Stromal cell of bone marrow (primary cell): ENCODE measurements around the gene CCR2.

Source experiments
- DNase-seq: peaks from one replicate; pipeline ENCODE4 v3.0.0-alpha.2; 2012; ENCODE audit warnings: low read depth

The CCR2 gene

DNA sequence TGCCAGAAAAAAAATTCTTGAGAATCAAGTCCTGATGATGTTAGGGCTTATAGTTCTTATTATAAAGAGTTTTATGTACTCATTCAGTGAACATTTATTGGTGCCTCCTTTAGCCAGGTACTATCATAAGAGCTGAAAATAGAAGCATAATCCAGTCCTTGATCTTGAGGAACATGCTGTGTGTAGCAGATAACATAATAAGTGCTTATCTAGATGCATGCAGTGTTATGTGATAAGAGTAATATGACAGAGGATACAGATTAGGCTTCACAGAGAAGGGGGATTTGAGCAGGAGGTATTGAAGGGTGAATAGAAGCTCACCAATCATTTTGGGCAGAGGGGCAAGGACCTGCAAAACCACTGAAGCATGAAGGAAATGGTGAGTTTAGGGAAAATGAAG, 1.1 kb downstream of the CCR2 start:
- DNase-seq: no peak

DNA sequence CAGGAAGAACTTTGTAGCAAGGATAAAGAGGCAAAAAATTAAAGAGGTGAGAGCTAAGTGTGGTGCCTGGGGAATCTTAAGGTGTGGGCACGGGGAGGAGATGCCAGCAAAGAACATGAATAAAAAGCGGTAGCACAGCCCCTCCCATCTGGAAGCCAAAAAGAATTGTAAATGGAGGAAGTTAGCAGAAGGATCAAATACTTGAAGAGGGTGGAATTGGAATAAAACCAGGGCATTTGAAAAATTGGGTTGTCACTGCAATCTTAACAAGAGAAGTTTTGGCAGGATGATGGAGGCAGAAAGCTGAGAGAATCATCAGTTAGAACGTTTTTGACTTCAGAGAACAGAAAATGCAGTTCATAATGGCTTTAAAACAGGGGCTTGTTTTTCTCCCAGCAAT, 2.4 kb downstream of the CCR2 start:
- no peak for DNase-seq

DNA sequence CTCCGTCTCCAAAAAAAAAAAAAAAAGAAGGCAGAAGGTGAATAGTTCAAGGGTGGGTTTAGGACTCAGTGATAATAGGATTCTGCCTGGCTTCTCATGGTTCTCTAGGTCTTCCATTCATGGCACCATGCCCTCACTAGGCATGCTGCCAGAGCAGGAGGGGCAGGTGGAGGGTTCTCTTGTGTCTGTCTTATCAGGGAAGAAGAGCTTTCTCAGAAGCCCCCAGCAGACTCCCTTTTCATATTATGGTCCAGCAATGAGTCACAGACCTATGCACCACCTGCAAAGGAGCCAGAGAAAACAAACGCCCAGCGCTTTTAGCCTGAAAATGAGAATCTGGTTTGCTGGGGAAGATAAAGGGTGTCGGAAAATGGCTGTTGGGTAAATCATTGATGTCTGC, 3.0 kb downstream of the CCR2 start:
- DNase-seq: no peak

DNA sequence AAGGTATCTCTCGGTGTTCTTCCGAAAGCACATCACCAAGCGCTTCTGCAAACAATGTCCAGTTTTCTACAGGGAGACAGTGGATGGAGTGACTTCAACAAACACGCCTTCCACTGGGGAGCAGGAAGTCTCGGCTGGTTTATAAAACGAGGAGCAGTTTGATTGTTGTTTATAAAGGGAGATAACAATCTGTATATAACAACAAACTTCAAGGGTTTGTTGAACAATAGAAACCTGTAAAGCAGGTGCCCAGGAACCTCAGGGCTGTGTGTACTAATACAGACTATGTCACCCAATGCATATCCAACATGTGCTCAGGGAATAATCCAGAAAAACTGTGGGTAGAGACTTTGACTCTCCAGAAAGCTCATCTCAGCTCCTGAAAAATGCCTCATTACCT, 4.6 kb downstream of the CCR2 start:
- DNase-seq: no peak

DNA sequence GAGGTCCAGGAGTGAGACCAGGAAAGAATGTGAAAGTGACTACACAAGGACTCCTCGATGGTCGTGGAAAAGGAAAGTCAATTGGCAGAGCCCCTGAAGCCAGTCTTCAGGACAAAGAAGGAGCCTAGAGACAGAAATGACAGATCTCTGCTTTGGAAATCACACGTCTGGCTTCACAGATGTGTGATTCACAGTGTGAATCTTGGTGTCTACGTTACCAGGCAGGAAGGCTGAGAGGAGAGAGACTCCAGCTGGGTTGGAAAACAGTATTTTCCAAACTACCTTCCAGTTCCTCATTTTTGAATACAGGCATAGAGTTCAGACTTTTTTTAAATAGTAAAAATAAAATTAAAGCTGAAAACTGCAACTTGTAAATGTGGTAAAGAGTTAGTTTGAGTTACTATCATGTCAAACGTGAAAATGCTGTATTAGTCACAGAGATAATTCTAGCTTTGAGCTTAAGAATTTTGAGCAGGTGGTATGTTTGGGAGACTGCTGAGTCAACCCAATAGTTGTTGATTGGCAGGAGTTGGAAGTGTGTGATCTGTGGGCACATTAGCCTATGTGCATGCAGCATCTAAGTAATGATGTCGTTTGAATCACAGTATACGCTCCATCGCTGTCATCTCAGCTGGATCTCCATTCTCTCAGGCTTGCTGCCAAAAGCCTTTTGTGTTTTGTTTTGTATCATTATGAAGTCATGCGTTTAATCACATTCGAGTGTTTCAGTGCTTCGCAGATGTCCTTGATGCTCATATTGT, 6.0 kb downstream of the CCR2 start:
- no peak for DNase-seq

DNA sequence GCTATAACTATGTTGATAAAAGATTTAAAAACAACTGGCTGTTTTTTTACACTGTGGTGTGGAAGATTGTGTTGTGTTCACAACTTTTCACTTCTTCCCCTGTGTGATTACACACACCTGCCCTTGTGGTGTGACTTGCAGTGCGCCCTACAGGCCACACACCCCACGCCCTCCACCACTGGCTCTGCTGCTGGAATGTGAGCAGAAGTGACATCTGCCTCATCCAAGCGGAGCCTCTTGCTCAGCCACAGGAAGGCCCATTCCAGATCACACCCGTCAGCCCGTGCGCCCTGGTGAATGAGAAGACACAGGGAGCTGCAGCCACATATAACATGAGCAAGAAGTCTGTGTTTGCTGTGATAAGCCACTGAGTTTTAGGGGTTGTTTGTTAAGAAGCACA, 7.0 kb downstream of the CCR2 start:
- DNase-seq: no peak

DNA sequence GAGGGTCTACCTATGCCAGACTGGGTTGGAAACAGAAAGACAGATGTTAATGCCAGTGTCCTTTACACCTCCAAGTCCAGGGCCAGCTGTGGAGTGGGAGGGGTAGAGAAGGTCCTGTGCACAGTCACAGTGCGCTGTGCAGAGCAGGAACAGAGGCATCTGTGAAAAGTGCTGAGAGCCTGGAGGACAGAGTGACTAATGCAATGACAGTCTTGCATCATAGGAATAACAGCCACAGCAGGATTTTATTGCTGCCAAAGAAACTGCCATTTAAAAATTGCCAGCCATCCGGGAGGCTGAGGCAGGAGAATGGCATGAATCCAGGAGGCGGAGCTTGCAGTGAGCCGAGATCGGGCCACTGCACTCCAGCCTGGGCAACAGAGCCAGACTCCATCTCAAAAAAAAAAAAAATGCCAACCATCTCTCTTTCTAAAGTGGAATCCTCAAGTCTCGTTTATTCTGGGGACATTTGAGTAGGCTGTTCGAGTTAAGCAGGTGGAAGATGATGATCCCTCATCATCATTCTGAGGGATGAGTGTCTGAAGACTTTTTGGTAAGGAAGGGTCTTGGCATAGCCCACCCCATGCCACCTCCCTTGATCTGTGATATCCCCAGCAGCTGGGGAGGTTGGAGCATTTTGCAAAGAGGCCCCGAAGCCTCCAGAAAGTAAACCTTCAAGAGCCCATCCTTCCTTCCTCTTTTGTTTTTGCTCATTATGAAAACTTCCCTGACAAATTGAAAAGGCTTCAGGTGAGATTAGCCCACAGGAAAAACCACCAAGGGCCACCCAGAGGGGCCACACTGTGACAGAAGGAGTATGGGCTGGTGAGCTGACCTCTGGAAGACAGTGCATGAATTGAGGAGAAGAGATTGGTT, 7.7 kb downstream of the CCR2 start:
- no peak for DNase-seq

DNA sequence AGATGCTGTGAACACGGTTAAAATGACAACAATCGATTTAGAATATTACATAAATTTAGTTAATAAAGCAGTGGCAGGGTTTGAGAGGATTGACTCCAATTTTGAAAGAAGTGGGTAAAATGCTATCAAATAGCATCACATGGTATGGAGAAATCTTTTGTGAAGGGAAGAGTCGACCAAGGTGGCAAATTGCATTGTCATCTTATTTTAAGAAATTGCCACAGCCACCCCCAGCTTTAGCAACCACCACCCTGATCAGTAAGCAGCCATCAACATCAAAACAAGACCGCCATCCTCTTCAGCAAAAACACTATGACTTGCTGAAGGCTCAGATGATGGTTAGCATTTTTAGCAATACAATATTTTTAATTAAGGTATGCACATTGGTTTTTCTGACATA, 11.1 kb downstream of the CCR2 start:
- no peak for DNase-seq

DNA sequence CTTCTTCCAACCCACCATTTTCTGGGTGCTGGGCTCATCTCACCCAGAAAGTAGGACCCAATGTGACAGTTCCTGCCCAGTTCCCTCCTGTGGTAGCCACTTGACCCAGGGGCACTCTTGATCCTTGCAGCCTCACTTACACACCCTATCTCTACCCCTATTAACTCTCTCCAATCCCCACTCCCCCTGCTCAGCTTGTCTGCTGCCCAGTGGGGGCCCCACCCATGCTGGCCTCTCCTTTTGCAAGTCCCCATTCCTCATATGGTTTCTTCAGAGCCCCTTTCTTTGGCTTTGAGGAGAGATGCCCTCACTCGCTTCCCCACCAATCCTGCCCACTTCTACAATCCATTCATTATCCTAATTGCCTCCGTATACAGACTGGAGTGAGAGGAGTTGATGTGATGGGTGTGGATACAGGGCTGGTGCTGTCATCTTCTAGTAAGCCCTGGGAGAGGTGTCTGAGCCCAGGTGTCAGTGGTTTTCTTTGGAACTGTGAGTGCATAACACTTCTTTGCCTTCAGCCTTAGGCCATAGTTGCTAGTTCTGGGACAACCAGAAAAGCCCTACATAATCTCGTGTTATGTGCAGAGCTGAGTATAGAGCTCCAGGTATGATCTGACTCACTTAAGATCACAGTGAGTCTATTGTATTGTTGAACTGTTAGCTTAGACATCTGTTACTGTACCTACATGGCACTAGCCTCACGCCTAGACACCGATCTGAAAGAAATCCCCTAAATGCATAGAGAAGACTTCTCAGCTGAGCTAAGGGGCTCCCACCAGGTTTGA, 12.0 kb downstream of the CCR2 start:
- no peak for DNase-seq

DNA sequence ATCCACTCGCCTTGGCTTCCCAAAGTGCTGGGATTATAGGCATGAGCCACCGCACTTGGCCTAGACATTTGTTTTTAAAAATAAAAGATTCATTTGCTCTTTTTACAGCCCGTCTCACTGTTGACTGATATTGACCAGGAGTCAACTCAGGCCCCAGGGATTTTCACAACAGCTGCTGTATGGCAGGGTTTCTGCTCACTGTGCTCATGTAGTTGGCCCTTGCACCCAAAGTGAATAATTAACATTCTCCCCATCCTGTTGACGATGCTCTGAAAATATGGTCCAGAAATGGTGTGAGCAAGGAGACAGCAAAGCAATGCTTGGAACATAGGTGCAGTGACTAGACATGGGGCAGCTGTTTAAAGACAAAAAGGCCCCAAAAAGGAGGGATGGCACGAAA, 13.9 kb downstream of the CCR2 start:
- no peak for DNase-seq

DNA sequence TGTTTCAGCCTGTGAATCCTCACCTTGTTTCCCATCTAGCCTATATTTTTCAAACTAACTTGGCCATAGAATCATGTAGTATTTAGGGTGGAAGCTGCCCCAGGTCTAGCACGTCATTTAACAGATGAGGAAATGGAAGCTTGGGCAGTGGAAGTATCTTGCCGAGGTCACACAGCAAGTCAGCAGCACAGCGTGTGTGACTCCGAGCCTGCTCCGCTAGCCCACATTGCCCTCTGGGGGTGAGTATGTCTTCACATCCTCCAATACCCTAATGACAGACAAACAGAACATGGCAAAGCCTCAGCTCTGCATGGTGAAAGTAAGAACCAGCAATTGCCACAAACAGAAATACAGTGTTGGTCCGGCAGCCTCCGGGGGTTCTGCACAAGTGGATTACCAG, 14.7 kb downstream of the CCR2 start:
- DNase-seq: peak; percentile 18

DNA sequence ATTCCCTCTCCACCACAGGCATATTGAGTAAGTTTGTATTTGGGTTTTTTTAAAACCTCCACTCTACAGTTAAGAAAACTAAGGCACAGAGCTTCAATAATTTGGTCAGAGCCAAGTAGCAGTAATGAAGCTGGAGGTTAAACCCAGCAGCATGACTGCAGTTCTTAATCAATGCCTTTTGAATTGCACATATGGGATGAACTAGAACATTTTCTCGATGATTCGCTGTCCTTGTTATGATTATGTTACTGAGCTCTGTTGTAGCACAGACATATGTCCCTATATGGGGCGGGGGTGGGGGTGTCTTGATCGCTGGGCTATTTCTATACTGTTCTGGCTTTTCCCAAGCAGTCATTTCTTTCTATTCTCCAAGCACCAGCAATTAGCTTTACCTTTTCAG, 15.2 kb downstream of the CCR2 start:
- DNase-seq: no peak

DNA sequence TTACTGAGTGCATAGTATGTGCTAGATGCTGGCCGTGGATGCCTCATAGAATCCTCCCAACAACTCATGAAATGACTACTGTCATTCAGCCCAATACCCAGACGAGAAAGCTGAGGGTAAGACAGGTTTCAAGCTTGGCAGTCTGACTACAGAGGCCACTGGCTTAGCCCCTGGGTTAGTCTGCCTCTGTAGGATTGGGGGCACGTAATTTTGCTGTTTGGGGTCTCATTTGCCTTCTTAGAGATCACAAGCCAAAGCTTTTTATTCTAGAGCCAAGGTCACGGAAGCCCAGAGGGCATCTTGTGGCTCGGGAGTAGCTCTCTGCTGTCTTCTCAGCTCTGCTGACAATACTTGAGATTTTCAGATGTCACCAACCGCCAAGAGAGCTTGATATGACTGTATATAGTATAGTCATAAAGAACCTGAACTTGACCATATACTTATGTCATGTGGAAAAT, 15.8 kb downstream of the CCR2 start:
- DNase-seq: no peak

DNA sequence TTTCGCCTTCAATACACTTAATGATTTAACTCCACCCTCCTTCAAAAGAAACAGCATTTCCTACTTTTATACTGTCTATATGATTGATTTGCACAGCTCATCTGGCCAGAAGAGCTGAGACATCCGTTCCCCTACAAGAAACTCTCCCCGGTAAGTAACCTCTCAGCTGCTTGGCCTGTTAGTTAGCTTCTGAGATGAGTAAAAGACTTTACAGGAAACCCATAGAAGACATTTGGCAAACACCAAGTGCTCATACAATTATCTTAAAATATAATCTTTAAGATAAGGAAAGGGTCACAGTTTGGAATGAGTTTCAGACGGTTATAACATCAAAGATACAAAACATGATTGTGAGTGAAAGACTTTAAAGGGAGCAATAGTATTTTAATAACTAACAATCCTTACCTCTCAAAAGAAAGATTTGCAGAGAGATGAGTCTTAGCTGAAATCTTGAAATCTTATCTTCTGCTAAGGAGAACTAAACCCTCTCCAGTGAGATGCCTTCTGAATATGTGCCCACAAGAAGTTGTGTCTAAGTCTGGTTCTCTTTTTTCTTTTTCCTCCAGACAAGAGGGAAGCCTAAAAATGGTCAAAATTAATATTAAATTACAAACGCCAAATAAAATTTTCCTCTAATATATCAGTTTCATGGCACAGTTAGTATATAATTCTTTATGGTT, 17.1 kb downstream of the CCR2 start, which contains the start of gene CCR5:
Gene CCR5 (plus strand): TSS at position 108 of the 680 bp plus-strand sequence. CDS start 1,957 bp downstream, outside the sequence.
- no peak for DNase-seq

DNA sequence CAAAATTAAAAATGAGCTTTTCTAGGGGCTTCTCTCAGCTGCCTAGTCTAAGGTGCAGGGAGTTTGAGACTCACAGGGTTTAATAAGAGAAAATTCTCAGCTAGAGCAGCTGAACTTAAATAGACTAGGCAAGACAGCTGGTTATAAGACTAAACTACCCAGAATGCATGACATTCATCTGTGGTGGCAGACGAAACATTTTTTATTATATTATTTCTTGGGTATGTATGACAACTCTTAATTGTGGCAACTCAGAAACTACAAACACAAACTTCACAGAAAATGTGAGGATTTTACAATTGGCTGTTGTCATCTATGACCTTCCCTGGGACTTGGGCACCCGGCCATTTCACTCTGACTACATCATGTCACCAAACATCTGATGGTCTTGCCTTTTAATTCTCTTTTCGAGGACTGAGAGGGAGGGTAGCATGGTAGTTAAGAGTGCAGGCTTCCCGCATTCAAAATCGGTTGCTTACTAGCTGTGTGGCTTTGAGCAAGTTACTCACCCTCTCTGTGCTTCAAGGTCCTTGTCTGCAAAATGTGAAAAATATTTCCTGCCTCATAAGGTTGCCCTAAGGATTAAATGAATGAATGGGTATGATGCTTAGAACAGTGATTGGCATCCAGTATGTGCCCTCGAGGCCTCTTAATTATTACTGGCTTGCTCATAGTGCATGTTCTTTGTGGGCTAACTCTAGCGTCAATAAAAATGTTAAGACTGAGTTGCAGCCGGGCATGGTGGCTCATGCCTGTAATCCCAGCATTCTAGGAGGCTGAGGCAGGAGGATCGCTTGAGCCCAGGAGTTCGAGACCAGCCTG, 17.8 kb downstream of the CCR2 start:
- no peak for DNase-seq

DNA sequence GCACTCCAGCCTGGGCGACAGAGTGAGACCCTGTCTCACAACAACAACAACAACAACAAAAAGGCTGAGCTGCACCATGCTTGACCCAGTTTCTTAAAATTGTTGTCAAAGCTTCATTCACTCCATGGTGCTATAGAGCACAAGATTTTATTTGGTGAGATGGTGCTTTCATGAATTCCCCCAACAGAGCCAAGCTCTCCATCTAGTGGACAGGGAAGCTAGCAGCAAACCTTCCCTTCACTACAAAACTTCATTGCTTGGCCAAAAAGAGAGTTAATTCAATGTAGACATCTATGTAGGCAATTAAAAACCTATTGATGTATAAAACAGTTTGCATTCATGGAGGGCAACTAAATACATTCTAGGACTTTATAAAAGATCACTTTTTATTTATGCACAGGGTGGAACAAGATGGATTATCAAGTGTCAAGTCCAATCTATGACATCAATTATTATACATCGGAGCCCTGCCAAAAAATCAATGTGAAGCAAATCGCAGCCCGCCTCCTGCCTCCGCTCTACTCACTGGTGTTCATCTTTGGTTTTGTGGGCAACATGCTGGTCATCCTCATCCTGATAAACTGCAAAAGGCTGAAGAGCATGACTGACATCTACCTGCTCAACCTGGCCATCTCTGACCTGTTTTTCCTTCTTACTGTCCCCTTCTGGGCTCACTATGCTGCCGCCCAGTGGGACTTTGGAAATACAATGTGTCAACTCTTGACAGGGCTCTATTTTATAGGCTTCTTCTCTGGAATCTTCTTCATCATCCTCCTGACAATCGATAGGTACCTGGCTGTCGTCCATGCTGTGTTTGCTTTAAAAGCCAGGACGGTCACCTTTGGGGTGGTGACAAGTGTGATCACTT, 18.8 kb downstream of the CCR2 start:
- peak; percentile 44 for DNase-seq

DNA sequence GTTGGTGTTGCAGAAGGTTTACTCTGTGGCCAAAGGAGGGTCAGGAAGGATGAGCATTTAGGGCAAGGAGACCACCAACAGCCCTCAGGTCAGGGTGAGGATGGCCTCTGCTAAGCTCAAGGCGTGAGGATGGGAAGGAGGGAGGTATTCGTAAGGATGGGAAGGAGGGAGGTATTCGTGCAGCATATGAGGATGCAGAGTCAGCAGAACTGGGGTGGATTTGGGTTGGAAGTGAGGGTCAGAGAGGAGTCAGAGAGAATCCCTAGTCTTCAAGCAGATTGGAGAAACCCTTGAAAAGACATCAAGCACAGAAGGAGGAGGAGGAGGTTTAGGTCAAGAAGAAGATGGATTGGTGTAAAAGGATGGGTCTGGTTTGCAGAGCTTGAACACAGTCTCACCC, 20.8 kb downstream of the CCR2 start:
- DNase-seq: no peak

DNA sequence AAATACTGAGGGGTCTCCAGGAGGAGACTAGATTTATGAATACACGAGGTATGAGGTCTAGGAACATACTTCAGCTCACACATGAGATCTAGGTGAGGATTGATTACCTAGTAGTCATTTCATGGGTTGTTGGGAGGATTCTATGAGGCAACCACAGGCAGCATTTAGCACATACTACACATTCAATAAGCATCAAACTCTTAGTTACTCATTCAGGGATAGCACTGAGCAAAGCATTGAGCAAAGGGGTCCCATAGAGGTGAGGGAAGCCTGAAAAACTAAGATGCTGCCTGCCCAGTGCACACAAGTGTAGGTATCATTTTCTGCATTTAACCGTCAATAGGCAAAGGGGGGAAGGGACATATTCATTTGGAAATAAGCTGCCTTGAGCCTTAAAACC, 21.3 kb downstream of the CCR2 start:
- no peak for DNase-seq

DNA sequence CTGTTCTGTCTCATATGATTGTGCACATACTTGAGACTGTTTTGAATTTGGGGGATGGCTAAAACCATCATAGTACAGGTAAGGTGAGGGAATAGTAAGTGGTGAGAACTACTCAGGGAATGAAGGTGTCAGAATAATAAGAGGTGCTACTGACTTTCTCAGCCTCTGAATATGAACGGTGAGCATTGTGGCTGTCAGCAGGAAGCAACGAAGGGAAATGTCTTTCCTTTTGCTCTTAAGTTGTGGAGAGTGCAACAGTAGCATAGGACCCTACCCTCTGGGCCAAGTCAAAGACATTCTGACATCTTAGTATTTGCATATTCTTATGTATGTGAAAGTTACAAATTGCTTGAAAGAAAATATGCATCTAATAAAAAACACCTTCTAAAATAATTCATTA, 21.9 kb downstream of the CCR2 start:
- DNase-seq: no peak

DNA sequence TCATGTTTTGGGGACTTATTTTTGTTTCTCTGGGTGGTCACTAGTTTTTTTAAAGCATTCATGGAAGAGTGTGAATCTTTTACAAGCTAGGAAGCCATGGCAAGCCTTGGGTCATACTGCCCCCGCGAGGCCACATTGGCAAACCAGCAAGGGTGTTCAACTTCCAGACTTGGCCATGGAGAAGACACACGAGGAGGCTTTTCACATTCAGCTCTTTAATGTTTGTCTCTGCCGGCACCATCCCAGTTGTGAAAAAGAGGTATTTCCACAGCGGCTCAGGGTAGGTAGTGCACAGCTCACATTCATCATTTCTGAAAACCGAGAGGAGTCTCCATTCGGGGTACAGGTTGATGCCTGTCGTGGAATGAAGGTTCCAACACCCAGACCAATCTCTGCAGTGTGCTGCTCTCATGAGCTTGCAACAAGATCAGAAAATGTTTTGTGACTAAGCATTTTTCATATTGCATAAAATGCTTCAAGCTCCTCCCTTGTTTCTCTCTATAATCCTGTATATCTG, 24.6 kb downstream of the CCR2 start:
- DNase-seq: peak; percentile 50
